ACHN (cell line): ENCODE measurements around the gene SLC35E2B.

Experiments used
- DNase-seq: peaks from one replicate; pipeline ENCODE4 v3.0.0-alpha.2; 2015
- in situ Hi-C: cut with HindIII; loops from 2 replicates; pipeline ENCODE4 v1.10.0; 2017; ENCODE audit warnings: low sequenced_read_pairs, low pct_ligation_motif_present, low pct_unique_long_range_greater_than_20kb

The SLC35E2B gene

GRCh38 chr1:1629430-1630190 lies 63.0 kb downstream of the SLC35E2B start:
- DNase-seq, result no peak
- in situ Hi-C loops, result no loop called here

DNA sequence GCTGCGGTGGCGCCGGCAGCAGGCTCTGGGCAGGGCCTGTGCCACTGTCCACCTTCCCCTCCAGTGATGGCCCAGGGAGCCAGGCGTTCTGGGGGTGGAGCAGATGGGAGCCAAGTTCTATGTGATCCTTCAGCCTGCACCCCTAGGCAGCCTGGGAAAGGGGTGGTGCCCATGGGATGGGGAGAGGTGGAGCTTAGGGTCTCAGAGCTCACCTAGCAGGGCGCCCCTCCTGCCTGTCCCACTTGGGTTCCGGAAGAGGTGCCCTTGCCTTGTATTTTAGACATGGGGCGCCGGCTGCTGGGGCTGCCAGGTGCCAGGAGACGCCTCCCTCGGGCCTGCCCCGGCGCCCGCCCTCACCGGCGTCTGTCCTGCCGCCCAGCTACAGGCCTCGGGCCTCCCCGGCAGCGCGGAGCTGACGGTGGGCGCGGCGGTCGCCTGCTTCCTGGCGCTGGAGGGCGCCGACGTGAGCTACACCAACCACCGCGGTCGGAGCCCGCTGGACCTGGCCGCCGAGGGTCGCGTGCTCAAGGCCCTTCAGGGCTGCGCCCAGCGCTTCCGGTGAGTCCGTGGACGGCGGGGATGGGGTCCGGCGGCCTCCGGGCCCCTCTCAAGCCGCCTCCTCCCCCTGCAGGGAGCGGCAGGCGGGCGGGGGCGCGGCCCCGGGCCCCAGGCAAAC lies 63.7 kb downstream of the SLC35E2B start:
- in situ Hi-C loops, result no loop called here
- DNase-seq, result no peak

DNA sequence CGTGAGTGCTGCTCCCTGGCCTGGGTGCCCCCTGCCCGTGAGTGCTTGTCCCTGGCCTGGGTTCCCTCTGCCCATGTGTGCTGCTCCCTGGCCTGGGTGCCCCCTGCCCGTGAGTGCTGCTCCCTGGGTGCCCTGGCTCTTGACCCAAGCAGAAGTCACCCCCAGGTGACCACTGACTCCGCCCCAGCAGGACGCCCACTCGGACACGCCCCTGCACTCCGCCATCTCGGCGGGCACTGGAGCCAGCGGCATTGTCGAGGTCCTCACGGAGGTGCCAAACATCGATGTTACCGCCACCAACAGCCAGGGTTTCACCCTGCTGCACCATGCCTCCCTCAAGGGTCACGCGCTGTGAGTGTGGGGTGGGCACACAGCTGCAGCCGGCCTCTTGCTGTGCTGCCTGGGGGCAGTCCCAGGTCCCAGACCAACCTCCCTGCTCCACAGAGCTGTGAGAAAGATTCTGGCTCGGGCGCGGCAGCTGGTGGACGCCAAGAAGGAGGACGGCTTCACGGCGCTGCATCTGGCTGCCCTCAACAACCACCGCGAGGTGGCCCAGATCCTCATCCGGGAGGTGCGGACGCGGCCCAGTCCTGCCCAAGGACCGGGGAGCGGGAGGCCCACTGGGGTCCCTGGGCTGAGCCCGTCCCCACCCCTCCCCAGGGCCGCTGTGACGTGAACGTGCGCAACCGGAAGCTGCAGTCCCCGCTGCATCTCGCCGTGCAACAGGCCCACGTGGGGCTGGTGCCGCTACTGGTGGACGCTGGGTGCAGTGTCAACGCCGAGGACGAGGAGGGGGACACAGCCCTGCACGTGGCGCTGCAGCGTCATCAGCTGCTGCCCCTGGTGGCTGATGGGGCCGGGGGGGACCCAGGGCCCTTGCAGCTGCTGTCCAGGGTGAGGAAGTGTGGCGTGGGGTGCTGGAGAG lies 64.5 kb downstream of the SLC35E2B start:
- no peak for DNase-seq
- in situ Hi-C loops, result no loop called here

DNA sequence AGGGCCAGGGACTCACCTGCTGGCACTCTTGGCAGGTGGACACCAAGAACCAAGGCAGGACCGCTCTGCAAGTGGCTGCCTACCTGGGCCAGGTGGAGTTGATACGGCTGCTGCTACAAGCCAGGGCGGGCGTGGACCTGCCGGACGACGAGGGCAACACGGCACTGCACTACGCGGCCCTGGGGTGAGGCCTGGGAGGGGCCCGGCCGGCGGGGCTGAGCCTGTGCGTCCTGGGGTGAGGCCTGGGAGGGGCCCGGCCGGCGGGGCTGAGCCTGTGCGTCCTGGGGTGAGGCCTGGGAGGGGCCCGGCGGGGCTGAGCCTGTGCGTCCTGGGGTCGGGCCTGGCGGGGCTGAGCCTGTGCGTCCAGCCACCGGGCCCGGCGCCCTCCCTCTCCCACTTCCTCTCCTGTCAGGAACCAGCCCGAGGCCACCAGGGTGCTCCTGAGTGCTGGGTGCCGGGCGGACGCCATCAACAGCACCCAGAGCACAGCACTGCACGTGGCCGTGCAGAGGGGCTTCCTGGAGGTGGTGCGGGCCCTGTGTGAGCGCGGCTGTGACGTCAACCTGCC lies 65.2 kb downstream of the SLC35E2B start:
- DNase-seq, result no peak
- in situ Hi-C loops, result no loop called here

DNA sequence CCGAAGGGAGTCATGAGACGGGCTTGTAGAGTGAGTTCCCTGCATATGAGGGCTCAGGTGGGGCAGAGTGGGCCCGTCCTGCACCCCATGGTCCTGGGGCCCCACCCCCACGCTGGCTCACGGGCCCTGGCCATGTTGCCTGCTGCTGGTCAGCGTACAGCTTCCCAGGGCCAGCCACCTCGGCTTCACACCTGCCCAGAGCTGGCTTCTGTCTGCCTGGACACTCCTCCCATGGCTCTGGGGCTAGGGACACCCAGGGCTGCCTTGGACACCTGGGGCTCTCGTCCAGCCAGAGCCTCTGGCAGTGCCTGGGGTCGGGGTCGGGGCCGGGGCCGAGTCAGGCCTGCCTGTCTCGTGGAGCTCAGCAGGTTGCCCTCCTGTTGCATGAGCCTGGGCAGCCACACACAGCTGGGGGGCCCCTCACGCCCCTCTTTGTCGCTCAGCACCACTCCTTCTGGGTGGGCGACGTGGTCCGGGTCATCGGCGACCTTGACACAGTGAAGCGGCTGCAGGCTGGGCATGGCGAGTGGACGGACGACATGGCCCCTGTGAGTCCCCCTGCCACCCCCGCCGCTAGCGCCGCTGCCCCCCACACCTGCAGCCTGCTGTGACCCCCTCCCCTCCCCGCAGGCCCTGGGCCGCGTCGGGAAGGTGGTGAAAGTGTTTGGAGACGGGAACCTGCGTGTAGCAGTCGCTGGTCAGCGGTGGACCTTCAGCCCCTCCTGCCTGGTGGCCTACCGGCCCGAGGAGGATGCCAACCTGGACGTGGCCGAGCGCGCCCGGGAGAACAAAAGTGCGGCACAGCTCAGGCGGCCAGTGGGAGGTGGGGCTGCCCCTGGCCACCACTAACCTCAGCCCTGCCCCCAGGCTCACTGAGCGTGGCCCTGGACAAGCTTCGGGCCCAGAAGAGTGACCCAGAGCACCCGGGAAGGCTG lies 66.1 kb downstream of the SLC35E2B start:
- DNase-seq, result no peak
- in situ Hi-C loops, result no loop called here

DNA sequence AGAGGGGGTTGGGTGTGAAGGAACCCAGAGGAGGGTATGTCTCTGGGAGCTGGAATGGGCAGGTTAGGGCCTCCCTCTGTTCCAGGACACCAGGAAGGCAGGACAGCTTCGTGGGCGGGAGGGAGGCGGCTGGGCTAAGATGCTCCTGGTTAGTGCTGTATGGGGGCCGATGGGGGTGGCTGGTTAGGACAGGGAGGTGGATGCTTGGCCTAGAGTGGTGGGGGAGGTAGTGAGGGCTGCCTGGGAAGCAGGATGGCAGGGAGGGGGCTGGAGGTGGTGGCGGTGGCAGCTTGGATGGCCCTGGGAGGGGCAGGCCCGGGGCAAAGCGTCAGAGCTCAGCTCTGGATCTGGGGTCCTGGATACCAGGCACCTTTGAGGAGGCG lies 66.8 kb downstream of the SLC35E2B start:
- no peak for DNase-seq
- in situ Hi-C loops, result no loop called here

- no peak for DNase-seq
- in situ Hi-C loops, result no loop called here
Measured at GRCh38 chr1:1625404-1625775, 67.2 kb downstream of the SLC35E2B start.

DNA sequence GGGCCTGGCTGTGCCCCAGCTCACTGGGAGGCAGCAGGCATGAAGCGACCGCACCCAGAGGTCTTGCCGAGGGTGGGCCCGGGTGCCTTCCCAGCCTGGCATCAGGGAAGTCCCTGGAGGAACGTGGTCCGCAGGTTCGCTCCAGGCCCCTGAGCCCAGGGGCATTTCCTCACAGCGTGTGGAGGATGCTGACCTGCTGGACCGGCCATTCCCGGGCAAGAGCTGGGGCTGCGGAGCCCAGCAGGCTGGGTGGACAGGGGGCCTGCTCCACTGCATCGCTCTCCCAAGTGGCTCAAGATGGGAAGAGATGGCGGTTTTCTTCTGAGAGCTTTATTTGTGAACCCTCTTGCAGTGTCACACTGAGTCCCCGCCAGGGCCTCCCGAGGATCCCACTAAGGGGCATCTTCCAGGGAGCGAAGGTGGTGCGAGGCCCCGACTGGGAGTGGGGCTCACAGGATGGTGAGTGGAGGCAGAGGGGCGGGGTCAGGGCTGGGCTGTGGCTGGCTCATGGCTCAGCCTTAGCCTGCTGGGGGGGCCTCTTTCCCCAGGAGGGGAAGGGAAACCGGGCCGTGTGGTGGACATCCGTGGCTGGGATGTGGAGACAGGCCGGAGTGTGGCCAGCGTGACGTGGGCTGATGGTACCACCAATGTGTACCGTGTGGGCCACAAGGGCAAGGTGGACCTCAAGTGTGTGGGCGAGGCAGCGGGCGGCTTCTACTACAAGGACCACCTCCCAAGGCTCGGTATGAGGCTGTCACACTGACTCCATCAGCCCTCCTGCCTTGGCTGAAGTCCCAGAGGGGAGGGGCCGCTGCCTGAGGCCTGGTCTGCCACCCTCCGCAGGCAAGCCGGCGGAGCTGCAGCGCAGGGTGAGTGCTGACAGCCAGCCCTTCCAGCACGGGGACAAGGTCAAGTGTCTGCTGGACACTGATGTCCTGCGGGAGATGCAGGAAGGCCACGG lies 67.9 kb downstream of the SLC35E2B start:
- DNase-seq, result no peak
- in situ Hi-C loops, result no loop called here

GRCh38 chr1:1623631-1624442 lies 68.8 kb downstream of the SLC35E2B start:
- DNase-seq, result no peak
- in situ Hi-C loops, result no loop called here

- no peak for DNase-seq
- in situ Hi-C loops, result no loop called here
Measured at GRCh38 chr1:1623181-1623630, 69.4 kb downstream of the SLC35E2B start.

- DNase-seq, result no peak
- in situ Hi-C loops, result no loop called here
Measured at GRCh38 chr1:1622788-1623094, 69.9 kb downstream of the SLC35E2B start.

DNA sequence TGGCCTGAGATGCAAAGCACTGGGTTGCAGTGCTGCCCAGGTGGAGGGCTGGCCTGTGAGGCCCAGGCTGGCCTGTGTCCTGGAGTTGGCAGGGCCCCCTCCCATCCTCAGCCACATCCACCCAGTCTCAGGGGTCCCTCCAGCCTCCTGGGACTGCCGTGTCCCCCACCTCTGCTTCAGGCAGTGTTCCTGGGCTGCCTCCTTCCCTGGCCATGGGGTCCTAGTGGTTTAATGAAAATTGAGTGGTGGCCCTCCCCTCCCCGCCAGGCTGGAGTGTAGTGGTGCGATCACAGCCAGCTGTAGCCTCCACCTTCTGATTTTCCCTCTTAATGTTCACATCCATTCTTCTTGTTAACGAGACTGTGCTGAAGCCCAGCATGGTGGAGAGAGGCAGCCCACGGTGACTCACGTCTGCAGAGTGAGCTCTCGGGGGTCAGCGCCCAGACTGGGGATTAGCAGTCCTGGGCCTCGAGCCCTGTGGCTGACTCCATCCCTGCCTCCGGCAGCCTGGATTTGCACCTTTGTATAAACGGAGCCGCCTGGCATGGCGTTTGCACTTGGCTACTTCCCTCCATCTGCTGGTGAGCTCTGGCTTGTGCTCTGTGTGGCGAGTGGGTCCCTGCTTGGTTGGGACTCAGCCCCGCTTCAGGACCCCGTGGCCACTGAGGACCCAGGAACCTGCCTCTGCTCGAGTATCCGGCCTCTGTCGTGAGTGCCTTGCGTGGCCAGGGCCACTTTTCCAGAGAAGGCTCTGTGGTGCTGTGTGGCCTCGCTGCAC lies 70.4 kb downstream of the SLC35E2B start:
- in situ Hi-C loops, result no loop called here
- DNase-seq, result no peak

DNA sequence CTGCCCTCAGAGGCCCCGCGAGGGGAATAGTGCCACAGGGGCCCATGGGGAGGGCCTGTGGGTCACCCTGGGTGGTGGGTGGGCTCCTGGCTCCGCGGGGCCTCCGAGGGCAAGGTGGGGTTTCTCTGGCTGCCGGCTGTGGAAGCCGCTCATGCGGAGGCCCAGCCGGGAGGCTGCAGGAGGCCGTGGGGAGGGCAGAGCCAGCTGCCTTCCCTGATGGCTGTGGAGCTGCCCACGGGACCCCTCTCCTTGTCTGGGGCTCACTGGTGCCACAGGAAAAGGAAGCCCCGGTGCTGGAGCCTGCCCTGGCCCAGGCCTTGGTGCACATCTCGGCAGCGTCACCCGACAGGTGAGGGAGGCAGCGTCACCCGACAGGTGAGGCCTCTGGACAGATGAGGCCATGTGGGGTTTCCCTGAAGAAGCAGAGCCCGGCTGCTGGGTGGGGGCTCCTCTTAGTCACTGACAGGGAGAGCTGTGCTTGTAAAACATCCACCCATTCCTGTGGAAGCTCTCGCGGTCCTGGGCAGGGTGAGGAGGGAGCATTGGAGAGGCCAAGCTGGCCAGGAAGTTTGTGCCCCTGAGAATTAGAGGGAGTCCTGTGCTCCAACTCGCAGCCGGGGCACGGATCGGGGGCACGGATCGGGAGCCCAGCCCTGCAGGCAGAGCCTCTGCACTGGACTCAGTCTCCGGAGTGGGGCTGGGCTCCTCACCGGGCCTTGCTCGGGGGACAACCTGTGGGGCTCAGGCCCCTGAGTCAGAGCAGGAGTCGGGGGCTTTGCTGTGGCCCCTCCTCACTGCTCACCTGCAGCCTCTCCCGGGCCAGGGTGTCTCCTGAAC lies 71.2 kb downstream of the SLC35E2B start:
- no peak for DNase-seq
- in situ Hi-C loops, result no loop called here

- DNase-seq, result no peak
- in situ Hi-C loops, result no loop called here
Measured at GRCh38 chr1:1620433-1621139, 72.0 kb downstream of the SLC35E2B start.
